SK-N-SH (cell line): ENCODE results near the gene KIF18B. TPM values are rescaled to one million over a fixed set of nuclear protein-coding genes. Genes with fewer than 3 reads are reported as not detected.

Source experiments
- CTCF ChIA-PET: fragments of 300-600, 350-600 bp; formaldehyde crosslinking; extraction: SDS; loops from one replicate; lab custom pipeline; 2021; lab: Yijun Ruan, JAX
- POLR2A ChIA-PET: fragments of 350-600 bp; sonication (Branson Sonifier 250); formaldehyde crosslinking; extraction: SDS; loops from one replicate; lab custom pipeline; 2020; ENCODE audit warnings: antibody characterized with exemption, inconsistent platforms; lab: Yijun Ruan, JAX
- DNase-seq: peaks from one replicate; pipeline ENCODE4 v3.0.0; 2012
- H2AFZ ChIP-seq: fragments of 200-600 bp; sonication (generic); 2 replicates; pipeline ENCODE4 v1.8.1; 2016; ENCODE audit warnings: antibody characterized with exemption, mild to moderate bottlenecking, low read depth
- H3F3A ChIP-seq: fragments of 200-600 bp; sonication (generic); replicated peaks from 2 replicates; pipeline ENCODE3; 2016; ENCODE audit warnings: antibody characterized with exemption, mild to moderate bottlenecking; ENCODE audit not compliant: insufficient read depth
- H3K27ac ChIP-seq, 2 experiments: fragments of 200-500 bp in 1 of 2; fragments of 200-600 bp in 1 of 2; sonication (Bioruptor generic) in 1 of 2; sonication (generic), shearing (Covaris generic) in 1 of 2; 2 replicates each; pipeline versions ENCODE4 v1.5.1 to v1.6.1; 2014 to 2016; ENCODE audit warnings: low read depth in 2 of 2, inconsistent platforms in 1 of 2, low read length in 1 of 2, mild to moderate bottlenecking in 1 of 2, mixed read lengths in 1 of 2
- H3K27me3 ChIP-seq: fragments of 200-600 bp; sonication (generic), shearing (Covaris generic); 2 replicates; pipeline ENCODE4 v1.6.1; 2016; ENCODE audit warnings: mixed run types; ENCODE audit not compliant: insufficient read depth
- H3K36me3 ChIP-seq, 2 experiments: fragments of 200-500 bp in 1 of 2; fragments of 200-600 bp in 1 of 2; sonication (Bioruptor generic) in 1 of 2; sonication (generic) in 1 of 2; replicated peaks in 1 of 2; 2 replicates each; pipeline versions ENCODE3 to v1.5.1; 2014 to 2016; ENCODE audit warnings: low read length in 1 of 2, mild to moderate bottlenecking in 1 of 2; ENCODE audit not compliant: insufficient read depth in 2 of 2, control insufficient read depth in 1 of 2
- H3K4me1 ChIP-seq, 2 experiments: fragments of 200-500 bp in 1 of 2; fragments of 200-600 bp in 1 of 2; sonication (Bioruptor generic) in 1 of 2; sonication (generic), shearing (Covaris generic) in 1 of 2; 2 replicates each; pipeline versions ENCODE4 v1.5.1 to v1.6.1; 2014 to 2016; ENCODE audit warnings: low read depth in 1 of 2, low read length in 1 of 2, mixed run types in 1 of 2; ENCODE audit not compliant: insufficient read depth in 2 of 2, control insufficient read depth in 1 of 2
- H3K4me2 ChIP-seq: fragments of 200-600 bp; sonication (generic), shearing (Covaris generic); 2 replicates; pipeline ENCODE4 v1.6.1; 2017; ENCODE audit warnings: mixed run types
- H3K4me3 ChIP-seq, 2 experiments: fragments of 200-500 bp in 1 of 2; fragments of 200-600 bp in 1 of 2; sonication (Bioruptor generic) in 1 of 2; sonication (generic), shearing (Covaris generic) in 1 of 2; 2 replicates each; pipeline versions ENCODE4 v1.5.1 to v1.8.1; 2014 to 2016; ENCODE audit warnings: low read depth in 2 of 2, inconsistent platforms in 1 of 2, low read length in 1 of 2, mild to moderate bottlenecking in 1 of 2, mixed read lengths in 1 of 2, moderate library complexity in 1 of 2
- H3K79me2 ChIP-seq: fragments of 200-600 bp; sonication (generic); 2 replicates; pipeline ENCODE4 v1.8.1; 2017; ENCODE audit warnings: mild to moderate bottlenecking; ENCODE audit not compliant: insufficient read depth
- H3K9ac ChIP-seq: fragments of 200-600 bp; sonication (generic); 2 replicates; pipeline ENCODE4 v1.6.1; 2017; ENCODE audit warnings: mixed run types
- H3K9me2 ChIP-seq: fragments of 200-600 bp; sonication (generic); 2 replicates; pipeline ENCODE4 v1.6.1; 2017; ENCODE audit warnings: mixed run types
- H3K9me3 ChIP-seq: fragments of 200-600 bp; sonication (generic); 2 replicates; pipeline ENCODE4 v1.6.1; 2017; ENCODE audit warnings: mixed run types, mild to moderate bottlenecking, moderate library complexity
- H4K20me1 ChIP-seq: fragments of 200-600 bp; sonication (generic); 2 replicates; pipeline ENCODE4 v1.6.1; 2017; ENCODE audit warnings: mild to moderate bottlenecking, mixed run types; ENCODE audit not compliant: insufficient read depth
- CHD2 ChIP-seq: fragments of 150-350 bp; IDR thresholded peaks from 2 replicates; pipeline ENCODE4 v1.6.1; 2018; ENCODE audit warnings: low read length; ENCODE audit not compliant: partially characterized antibody
- ELF1 ChIP-seq: IDR thresholded peaks from 2 replicates; pipeline ENCODE4 v1.4.0; 2012
- EP300 ChIP-seq, 2 experiments: IDR thresholded peaks; 2 replicates each; pipeline versions ENCODE4 v1.4.0 to v1.6.1; 2012; ENCODE audit warnings: borderline replicate concordance in 1 of 2, low read depth in 1 of 2, low read length in 1 of 2
- EZH2phosphoT487 ChIP-seq: fragments of 200-600 bp; sonication (generic); IDR thresholded peaks from 2 replicates; pipeline ENCODE4 v1.6.1; 2017; ENCODE audit warnings: low read depth, mixed run types, mild to moderate bottlenecking, antibody characterized with exemption, moderate library complexity, borderline replicate concordance
- FOSL2 ChIP-seq: IDR thresholded peaks from 2 replicates; pipeline ENCODE4 v1.4.0; 2012; ENCODE audit warnings: low read depth, mild to moderate bottlenecking, moderate library complexity, borderline replicate concordance
- FOXJ3 ChIP-seq: sonication (generic); formaldehyde crosslinking; IDR thresholded peaks from 2 replicates; pipeline ENCODE4 v1.5.1; 2020; ENCODE audit warnings: mild to moderate bottlenecking, missing genetic modification reagents
- FOXM1 ChIP-seq: IDR thresholded peaks from 2 replicates; pipeline ENCODE4 v1.4.0; 2012; ENCODE audit warnings: low read depth, mild to moderate bottlenecking
- GABPA ChIP-seq: IDR thresholded peaks from 2 replicates; pipeline ENCODE4 v1.4.0; 2012; ENCODE audit warnings: low read depth, mild to moderate bottlenecking
- GATA2 ChIP-seq: sonication (generic); formaldehyde crosslinking; IDR thresholded peaks from 2 replicates; pipeline ENCODE4 v1.5.0; 2020; ENCODE audit warnings: mild to moderate bottlenecking, missing genetic modification reagents
- JUND ChIP-seq: IDR thresholded peaks from 2 replicates; pipeline ENCODE4 v1.4.0; 2012
- MEF2A ChIP-seq: IDR thresholded peaks from 2 replicates; pipeline ENCODE4 v1.4.0; 2012; ENCODE audit warnings: low read depth, borderline replicate concordance
- MXI1 ChIP-seq: IDR thresholded peaks from 2 replicates; pipeline ENCODE4 v1.6.1; 2012; ENCODE audit warnings: mild to moderate bottlenecking, low read depth, low read length, improper control_type of control experiment
- RCOR1 ChIP-seq: fragments of 150-350 bp; IDR thresholded peaks from 2 replicates; pipeline ENCODE4 v1.6.1; 2017; ENCODE audit warnings: antibody characterized with exemption, low read length
- RFX5 ChIP-seq: IDR thresholded peaks from 2 replicates; pipeline ENCODE4 v1.6.1; 2012; ENCODE audit warnings: mild to moderate bottlenecking, improper control_type of control experiment, low read length
- RXRA ChIP-seq: IDR thresholded peaks from 2 replicates; pipeline ENCODE4 v1.4.0; 2012; ENCODE audit warnings: low read depth, mild to moderate bottlenecking, borderline replicate concordance
- SIN3A ChIP-seq: IDR thresholded peaks from 2 replicates; pipeline ENCODE4 v1.6.1; 2012; ENCODE audit warnings: low read depth, mild to moderate bottlenecking, low read length, moderate library complexity, borderline replicate concordance
- SMC3 ChIP-seq: IDR thresholded peaks from 2 replicates; pipeline ENCODE4 v1.6.1; 2012; ENCODE audit warnings: low read depth, low read length, improper control_type of control experiment
- TCF12 ChIP-seq: IDR thresholded peaks from 2 replicates; pipeline ENCODE4 v1.4.0; 2012
- USF2 ChIP-seq: fragments of 150-350 bp; IDR thresholded peaks from 2 replicates; pipeline ENCODE4 v1.6.1; 2017; ENCODE audit warnings: antibody characterized with exemption, low read length, low read depth, borderline replicate concordance
- YY1 ChIP-seq: IDR thresholded peaks from 2 replicates; pipeline ENCODE4 v1.4.0; 2012; ENCODE audit warnings: low read depth, mild to moderate bottlenecking
- WGBS: methylation state at CpG from one replicate; pipeline ENCODE4 v1.1.6; 2017; ENCODE audit warnings: low lambda C conversion rate; 5-methylcytosine and 5-hydroxymethylcytosine counted together
- polyA plus RNA-seq, 3 experiments: library from polyadenylated mRNA; depleted of rRNA; stranded (reverse); fragments of >200 nt; gene quantifications; 2 replicates each; pipeline ENCODE4 v1.2.3, GENCODE V29; 2012
- TF ChIP-seq, protein P1 (sequence below): IDR thresholded peaks from 2 replicates; pipeline ENCODE4 v1.4.0; 2012; ENCODE audit warnings: low read depth, borderline replicate concordance

Gene KIF18B
- polyA plus RNA-seq, 1 of the 3 experiments (the other 2 are of a cell fraction) = 14.7 TPM

DNA sequence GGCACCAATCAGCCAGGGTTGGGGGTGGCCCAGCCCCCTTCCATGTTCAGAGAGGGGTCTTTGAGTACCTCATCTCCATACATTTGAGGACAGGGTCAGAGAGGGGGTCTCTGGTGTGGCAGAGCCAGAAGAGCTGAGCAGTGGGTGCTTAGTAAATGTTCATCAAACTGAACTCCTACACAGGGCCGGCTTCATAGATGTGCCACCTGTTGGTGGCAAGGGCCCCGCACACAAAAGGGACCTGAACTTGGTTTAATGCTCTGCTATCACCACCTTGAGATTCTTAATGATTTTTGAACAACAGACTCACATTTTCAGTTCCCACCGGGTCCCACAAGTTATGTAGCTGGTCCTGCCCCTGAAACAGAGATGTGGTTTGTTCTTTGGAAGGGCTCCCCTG is 29.5 kb upstream of the KIF18B start:
- H3K27me3 ChIP-seq = no peaks in the 10 kb centered on the region
- WGBS = 71% methylated on average over 2 of the region's 3 CpGs
- H3K36me3 ChIP-seq = no peaks in the 10 kb centered on the region
- no peak overlapping the region for H3K4me3 ChIP-seq
- no peaks in the 10 kb centered on the region for H3K79me2 ChIP-seq
- no peak for DNase-seq
- no peaks in the 10 kb centered on the region for H3K9me3 ChIP-seq
- H3F3A ChIP-seq = peaks cover 6% of the 10 kb centered on the region
- H3K4me1 ChIP-seq = peaks cover 0 to 18% of the 10 kb centered on the region in 2 experiments; a peak in 1 of 4 replicates
- no peak for TF ChIP-seq FOSL2
- TF ChIP-seq EZH2phosphoT487 = no peak
- no peak for TF ChIP-seq FOXM1
- TF ChIP-seq GATA2 (CRISPR knock-in tag) = no peak
- TF ChIP-seq CHD2 = no peak
- TF ChIP-seq SMC3 = no peak
- no peak for TF ChIP-seq RCOR1
- no peak for TF ChIP-seq TCF12
- no peak for TF ChIP-seq MEF2A
- no peak for TF ChIP-seq YY1
- no peak overlapping the region for H3K9ac ChIP-seq
- ChIA-PET POLR2A (no interaction called here), CTCF (interaction anchor here (0.9 to 3.3 kb wide), 7 partner anchors 8 to 199 kb away, joined by 3 to 20 read pairs (median 4); partner anchors contain the start of genes C1QL1 and PLCD3)
- H3K27ac ChIP-seq = no peak overlapping the region
- H3K9me2 ChIP-seq = no peaks in the 10 kb centered on the region
- no peaks in the 10 kb centered on the region for H4K20me1 ChIP-seq
- H3K4me2 ChIP-seq = no peak overlapping the region
- H2AFZ ChIP-seq = no peak overlapping the region

- H3K4me1 ChIP-seq = peaks cover 0 to 14% of the 10 kb centered on the region in 2 experiments; a peak in 1 of 4 replicates
- H3F3A ChIP-seq = peaks cover 10% of the 10 kb centered on the region
- TF ChIP-seq GABPA (no peak), USF2 (no peak), RXRA (no peak), YY1 (no peak), ELF1 (no peak), RFX5 (no peak), RCOR1 (no peak), EP300 (IDR thresholded peaks at IDR 0.05; ENCODE audit: borderline replicate concordance in 1 of 2, low read depth in 1 of 2, low read length in 1 of 2) (no peak), JUND (no peak), FOXJ3 (CRISPR knock-in tag) (no peak), FOSL2 (no peak), MXI1 (no peak), SIN3A (no peak)
- TF ChIP-seq, protein P1, sequence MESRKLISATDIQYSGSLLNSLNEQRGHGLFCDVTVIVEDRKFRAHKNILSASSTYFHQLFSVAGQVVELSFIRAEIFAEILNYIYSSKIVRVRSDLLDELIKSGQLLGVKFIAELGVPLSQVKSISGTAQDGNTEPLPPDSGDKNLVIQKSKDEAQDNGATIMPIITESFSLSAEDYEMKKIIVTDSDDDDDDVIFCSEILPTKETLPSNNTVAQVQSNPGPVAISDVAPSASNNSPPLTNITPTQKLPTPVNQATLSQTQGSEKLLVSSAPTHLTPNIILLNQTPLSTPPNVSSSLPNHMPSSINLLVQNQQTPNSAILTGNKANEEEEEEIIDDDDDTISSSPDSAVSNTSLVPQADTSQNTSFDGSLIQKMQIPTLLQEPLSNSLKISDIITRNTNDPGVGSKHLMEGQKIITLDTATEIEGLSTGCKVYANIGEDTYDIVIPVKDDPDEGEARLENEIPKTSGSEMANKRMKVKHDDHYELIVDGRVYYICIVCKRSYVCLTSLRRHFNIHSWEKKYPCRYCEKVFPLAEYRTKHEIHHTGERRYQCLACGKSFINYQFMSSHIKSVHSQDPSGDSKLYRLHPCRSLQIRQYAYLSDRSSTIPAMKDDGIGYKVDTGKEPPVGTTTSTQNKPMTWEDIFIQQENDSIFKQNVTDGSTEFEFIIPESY = no peak
- H3K27me3 ChIP-seq = no peaks in the 10 kb centered on the region
- H3K4me2 ChIP-seq = no peak overlapping the region
- no peaks in the 10 kb centered on the region for H3K9me2 ChIP-seq
- CTCF ChIA-PET = interaction anchor here (0.6 to 3.3 kb wide), 5 partner anchors 18 to 196 kb away, joined by 3 to 20 read pairs (median 3); partner anchors contain the start of gene PLCD3
- no peak overlapping the region for H2AFZ ChIP-seq
- H3K4me3 ChIP-seq = no peak overlapping the region
- 90% methylated on average over 10 of the region's 13 CpGs for WGBS
- DNase-seq = no peak
- H3K36me3 ChIP-seq = no peaks in the 10 kb centered on the region
- no peaks in the 10 kb centered on the region for H4K20me1 ChIP-seq
- POLR2A ChIA-PET = interaction anchor here (1.0 kb wide), 1 partner anchor 11 kb away, joined by 5 read pairs; no protein-coding TSS in a partner anchor
- H3K9ac ChIP-seq = no peak overlapping the region
- H3K9me3 ChIP-seq = no peaks in the 10 kb centered on the region
- H3K79me2 ChIP-seq = no peaks in the 10 kb centered on the region
- H3K27ac ChIP-seq = no peak overlapping the region
Observed at GRCh38 chr17:44976206-44976605, 28.6 kb upstream of the KIF18B start.
